ENCODE measurements around the gene TRIM21. TPM values are rescaled to one million over a fixed set of nuclear protein-coding genes. Genes with fewer than 3 reads are reported as not detected.

The TRIM21 gene
- total RNA-seq, 1 experiment from 2014 or later = 7.6 TPM

- TF ChIP-seq, protein P1, sequence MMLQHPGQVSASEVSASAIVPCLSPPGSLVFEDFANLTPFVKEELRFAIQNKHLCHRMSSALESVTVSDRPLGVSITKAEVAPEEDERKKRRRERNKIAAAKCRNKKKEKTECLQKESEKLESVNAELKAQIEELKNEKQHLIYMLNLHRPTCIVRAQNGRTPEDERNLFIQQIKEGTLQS (IDR thresholded peaks at IDR 0.05) = no peak
- TF ChIP-seq CBX3 (IDR thresholded peaks at IDR 0.05; ENCODE audit: low read depth) (no peak), SRF (IDR thresholded peaks at IDR 0.05; ENCODE audit: low read depth) (no peak), YY1 (IDR thresholded peaks at IDR 0.05; ENCODE audit: extremely low read depth, insufficient replicate concordance, low read depth, low read length) (no peak), SIN3A (IDR thresholded peaks at IDR 0.05; ENCODE audit: low read depth) (no peak), MAX (IDR thresholded peaks at IDR 0.05) (no peak), FOSL1 (IDR thresholded peaks at IDR 0.05; ENCODE audit: low read depth) (no peak), EZH2 (IDR thresholded peaks at IDR 0.05) (no peak), EGR1 (IDR thresholded peaks at IDR 0.05; ENCODE audit: low read depth) (no peak), POLR2A (IDR thresholded peaks at IDR 0.05; ENCODE audit: borderline replicate concordance, extremely low read depth, insufficient read depth, insufficient read length) (no peak), RAD21 (IDR thresholded peaks at IDR 0.05; ENCODE audit: low read depth) (no peak)
- TF ChIP-seq, protein P2, sequence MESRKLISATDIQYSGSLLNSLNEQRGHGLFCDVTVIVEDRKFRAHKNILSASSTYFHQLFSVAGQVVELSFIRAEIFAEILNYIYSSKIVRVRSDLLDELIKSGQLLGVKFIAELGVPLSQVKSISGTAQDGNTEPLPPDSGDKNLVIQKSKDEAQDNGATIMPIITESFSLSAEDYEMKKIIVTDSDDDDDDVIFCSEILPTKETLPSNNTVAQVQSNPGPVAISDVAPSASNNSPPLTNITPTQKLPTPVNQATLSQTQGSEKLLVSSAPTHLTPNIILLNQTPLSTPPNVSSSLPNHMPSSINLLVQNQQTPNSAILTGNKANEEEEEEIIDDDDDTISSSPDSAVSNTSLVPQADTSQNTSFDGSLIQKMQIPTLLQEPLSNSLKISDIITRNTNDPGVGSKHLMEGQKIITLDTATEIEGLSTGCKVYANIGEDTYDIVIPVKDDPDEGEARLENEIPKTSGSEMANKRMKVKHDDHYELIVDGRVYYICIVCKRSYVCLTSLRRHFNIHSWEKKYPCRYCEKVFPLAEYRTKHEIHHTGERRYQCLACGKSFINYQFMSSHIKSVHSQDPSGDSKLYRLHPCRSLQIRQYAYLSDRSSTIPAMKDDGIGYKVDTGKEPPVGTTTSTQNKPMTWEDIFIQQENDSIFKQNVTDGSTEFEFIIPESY (IDR thresholded peaks at IDR 0.05; ENCODE audit: extremely low read depth, insufficient replicate concordance, low read length) = no peak
- TF ChIP-seq, protein P3, sequence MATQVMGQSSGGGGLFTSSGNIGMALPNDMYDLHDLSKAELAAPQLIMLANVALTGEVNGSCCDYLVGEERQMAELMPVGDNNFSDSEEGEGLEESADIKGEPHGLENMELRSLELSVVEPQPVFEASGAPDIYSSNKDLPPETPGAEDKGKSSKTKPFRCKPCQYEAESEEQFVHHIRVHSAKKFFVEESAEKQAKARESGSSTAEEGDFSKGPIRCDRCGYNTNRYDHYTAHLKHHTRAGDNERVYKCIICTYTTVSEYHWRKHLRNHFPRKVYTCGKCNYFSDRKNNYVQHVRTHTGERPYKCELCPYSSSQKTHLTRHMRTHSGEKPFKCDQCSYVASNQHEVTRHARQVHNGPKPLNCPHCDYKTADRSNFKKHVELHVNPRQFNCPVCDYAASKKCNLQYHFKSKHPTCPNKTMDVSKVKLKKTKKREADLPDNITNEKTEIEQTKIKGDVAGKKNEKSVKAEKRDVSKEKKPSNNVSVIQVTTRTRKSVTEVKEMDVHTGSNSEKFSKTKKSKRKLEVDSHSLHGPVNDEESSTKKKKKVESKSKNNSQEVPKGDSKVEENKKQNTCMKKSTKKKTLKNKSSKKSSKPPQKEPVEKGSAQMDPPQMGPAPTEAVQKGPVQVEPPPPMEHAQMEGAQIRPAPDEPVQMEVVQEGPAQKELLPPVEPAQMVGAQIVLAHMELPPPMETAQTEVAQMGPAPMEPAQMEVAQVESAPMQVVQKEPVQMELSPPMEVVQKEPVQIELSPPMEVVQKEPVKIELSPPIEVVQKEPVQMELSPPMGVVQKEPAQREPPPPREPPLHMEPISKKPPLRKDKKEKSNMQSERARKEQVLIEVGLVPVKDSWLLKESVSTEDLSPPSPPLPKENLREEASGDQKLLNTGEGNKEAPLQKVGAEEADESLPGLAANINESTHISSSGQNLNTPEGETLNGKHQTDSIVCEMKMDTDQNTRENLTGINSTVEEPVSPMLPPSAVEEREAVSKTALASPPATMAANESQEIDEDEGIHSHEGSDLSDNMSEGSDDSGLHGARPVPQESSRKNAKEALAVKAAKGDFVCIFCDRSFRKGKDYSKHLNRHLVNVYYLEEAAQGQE (IDR thresholded peaks at IDR 0.05; ENCODE audit: low read depth) = no peak
Measured at GRCh38 chr11:4381901-4382300, 11.6 kb downstream of the TRIM21 start.

More at GRCh38 chr11:4381901-4382300, 11.6 kb downstream of the TRIM21 start:
- H3K4me3 ChIP-seq (replicated peaks in 1 of 2; ENCODE audit: low read depth in 1 of 2, low read length in 2 of 2) = no peak overlapping the region
- ATAC-seq = no peak
- no peak overlapping the region for H3K4me2 ChIP-seq (ENCODE audit: low read length)
- intact Hi-C loops (cut with micrococcal nuclease) = no loop called here
- no peak overlapping the region for H3K27ac ChIP-seq (ENCODE audit: low read depth, low read length)
- CTCF ChIA-PET = no interaction called here
- RAD21 ChIA-PET (ENCODE audit: low non-redundant PET in 1 of 2, low total read pairs in 2 of 2, uncharacterized antibody in 2 of 2, unreplicated experiment in 2 of 2) = no interaction called here
- H3K4me1 ChIP-seq (ENCODE audit: control insufficient read depth in 1 of 2, insufficient read depth in 2 of 2, low read length in 2 of 2) = no peaks in the 10 kb centered on the region
- H3K27me3 ChIP-seq (ENCODE audit: insufficient read depth, low read length) = peaks cover 24% of the 10 kb centered on the region; the same call in 1 of the 2 replicates
- POLR2A ChIA-PET = no interaction called here
- no peak for DNase-seq (ENCODE audit: low read depth, low spot score)
- no peaks in the 10 kb centered on the region for H4K20me1 ChIP-seq (ENCODE audit: insufficient read depth)
- no peak overlapping the region for H2AFZ ChIP-seq (ENCODE audit: low read depth, low read length, poor library complexity, severe bottlenecking)
- no peak overlapping the region for H3K9ac ChIP-seq (ENCODE audit: low read length)
- H3K79me2 ChIP-seq (ENCODE audit: insufficient read depth, low read length) = no peaks in the 10 kb centered on the region
- H3K36me3 ChIP-seq (ENCODE audit: control insufficient read depth in 1 of 2, insufficient read depth in 2 of 2, low read length in 2 of 2) = peaks cover 0 to 3% of the 10 kb centered on the region in 2 experiments; a peak in 1 of 4 replicates
- no peaks in the 10 kb centered on the region for H3K9me3 ChIP-seq (ENCODE audit: control insufficient read depth in 1 of 2, insufficient read depth in 1 of 2, low read depth in 1 of 2, low read length in 2 of 2)
- BruUV-seq (replicated peaks) = no TSS peak
- H3K9me2 ChIP-seq (ENCODE audit: insufficient read depth) = no peaks in the 10 kb centered on the region
